Measurements from ENCODE around the gene TTC12. TPM values are rescaled to one million over a fixed set of nuclear protein-coding genes. Genes with fewer than 3 reads are reported as not detected.

TTC12 gene
- polyA plus RNA-seq, 1 donor (not counting 4 experiments of a cell fraction or from before 2014, with no cell fraction given), result 27.3 TPM

GRCh38 chr11:113281052-113281725 lies 33.2 kb upstream of the TTC12 start:
- Histone ChIP-seq H3K4me3 (ENCODE audit: control insufficient read depth in 2 of 3, extremely low read depth in 1 of 3, insufficient read depth in 2 of 3, low read depth in 1 of 3, low read length in 3 of 3) (no peak overlapping the region), H3K4me1 (ENCODE audit: control insufficient read depth, extremely low read depth, insufficient read depth, low read length) (no peaks in the 10 kb centered on the region), H3K4me2 (ENCODE audit: control insufficient read depth, extremely low read depth, insufficient read depth, low read depth, low read length) (no peak overlapping the region), H3K9me1 (ENCODE audit: control insufficient read depth, extremely low read depth, insufficient read depth, low read length) (no peaks in the 10 kb centered on the region), H2AFZ (ENCODE audit: control insufficient read depth, low read length) (no peak overlapping the region), H4K20me1 (ENCODE audit: control insufficient read depth, extremely low read depth, insufficient read depth, low read length) (no peaks in the 10 kb centered on the region), H3K79me2 (ENCODE audit: control insufficient read depth, insufficient read depth, low read length) (no peaks in the 10 kb centered on the region), H3K36me3 (ENCODE audit: control insufficient read depth in 2 of 2, extremely low read depth in 1 of 2, insufficient read depth in 2 of 2, low read length in 2 of 2) (no peaks in the 10 kb centered on the region), H3K9me3 (ENCODE audit: control insufficient read depth, low read depth, low read length) (no peaks in the 10 kb centered on the region), H3K27me3 (ENCODE audit: control insufficient read depth, extremely low read depth, insufficient read depth, low read length) (no peaks in the 10 kb centered on the region), H3K27ac (ENCODE audit: control insufficient read depth, insufficient read depth, low read length) (no peak overlapping the region), H3K9ac (ENCODE audit: control insufficient read depth, extremely low read depth, insufficient read depth, low read length) (no peak overlapping the region)
- DNase-seq (ENCODE audit: low read depth, low spot score) (no peak), FAIRE-seq (no peak)
- TF ChIP-seq CTCF (optimal IDR thresholded peaks at IDR 0.05 in 1 of 3, IDR thresholded peaks at IDR 0.05 in 1 of 3, conservative IDR thresholded peaks at IDR 0.05 in 1 of 3; ENCODE audit: extremely low read depth in 1 of 3, insufficient read depth in 2 of 3, low read length in 3 of 3), result no peak
- TF ChIP-seq EZH2 (IDR thresholded peaks at IDR 0.05; ENCODE audit: low read length), result no peak
- dilution Hi-C loops (cut with MboI; ENCODE audit: extremely low pct_ligation_motif_present, low sequenced_read_pairs), result no loop called here

- no peak overlapping the region for H2AFZ ChIP-seq (ENCODE audit: control insufficient read depth, low read length)
- DNase-seq (ENCODE audit: low read depth, low spot score) (no peak), FAIRE-seq (no peak)
- H3K9me1 ChIP-seq (ENCODE audit: control insufficient read depth, extremely low read depth, insufficient read depth, low read length), result no peaks in the 10 kb centered on the region
- no peaks in the 10 kb centered on the region for H3K79me2 ChIP-seq (ENCODE audit: control insufficient read depth, insufficient read depth, low read length)
- no peak overlapping the region for H3K4me2 ChIP-seq (ENCODE audit: control insufficient read depth, extremely low read depth, insufficient read depth, low read depth, low read length)
- H4K20me1 ChIP-seq (ENCODE audit: control insufficient read depth, extremely low read depth, insufficient read depth, low read length), result no peaks in the 10 kb centered on the region
- H3K27me3 ChIP-seq (ENCODE audit: control insufficient read depth, extremely low read depth, insufficient read depth, low read length), result no peaks in the 10 kb centered on the region
- H3K27ac ChIP-seq (ENCODE audit: control insufficient read depth, insufficient read depth, low read length), result no peak overlapping the region
- dilution Hi-C loops (cut with MboI; ENCODE audit: extremely low pct_ligation_motif_present, low sequenced_read_pairs), result no loop called here
- no peaks in the 10 kb centered on the region for H3K9me3 ChIP-seq (ENCODE audit: control insufficient read depth, low read depth, low read length)
- H3K36me3 ChIP-seq (ENCODE audit: control insufficient read depth in 2 of 2, extremely low read depth in 1 of 2, insufficient read depth in 2 of 2, low read length in 2 of 2), result no peaks in the 10 kb centered on the region
- no peak overlapping the region for H3K9ac ChIP-seq (ENCODE audit: control insufficient read depth, extremely low read depth, insufficient read depth, low read length)
- H3K4me1 ChIP-seq (ENCODE audit: control insufficient read depth, extremely low read depth, insufficient read depth, low read length), result no peaks in the 10 kb centered on the region
- no peak for TF ChIP-seq CTCF (optimal IDR thresholded peaks at IDR 0.05 in 1 of 3, IDR thresholded peaks at IDR 0.05 in 1 of 3, conservative IDR thresholded peaks at IDR 0.05 in 1 of 3; ENCODE audit: extremely low read depth in 1 of 3, insufficient read depth in 2 of 3, low read length in 3 of 3)
- TF ChIP-seq EZH2 (IDR thresholded peaks at IDR 0.05; ENCODE audit: low read length), result no peak
- H3K4me3 ChIP-seq (ENCODE audit: control insufficient read depth in 2 of 3, extremely low read depth in 1 of 3, insufficient read depth in 2 of 3, low read depth in 1 of 3, low read length in 3 of 3), result no peak overlapping the region
Measured at GRCh38 chr11:113282898-113283437, 31.4 kb upstream of the TTC12 start.

Data from keratinocyte (primary cell).